HCT116 (cell line): Measurements from ENCODE around the gene PISD. TPM values are rescaled to one million over a fixed set of nuclear protein-coding genes. Genes with fewer than 3 reads are reported as not detected.

ENCODE experiments used
- ATAC-seq: fragments of 200-7000 bp; cut with Tn5 transposase; 2 replicates; pipeline ENCODE4 v1.9.1; 2020; ENCODE audit warnings: mild to moderate bottlenecking, moderate library complexity
- BruUV-seq: library from RNA; stranded (reverse); fragments of 400-500 nt; replicated peaks from 2 replicates; lab custom pipeline; 2021; lab: Mats Ljungman, UMichigan
- CTCF ChIA-PET: fragments of 300-600 bp; sonication (Branson Sonifier 250); formaldehyde crosslinking; loops from one replicate; lab custom pipeline; 2021; ENCODE audit warnings: antibody characterized with exemption; lab: Charles Lee
- POLR2A ChIA-PET: fragments of 300-600, 350-600 bp; sonication (Branson Sonifier 250); formaldehyde crosslinking; loops from one replicate; lab custom pipeline; 2021; ENCODE audit warnings: antibody characterized with exemption; lab: Charles Lee
- RAD21 ChIA-PET, 2 experiments: fragments of 300-600 bp; sonication (Branson Sonifier 250); formaldehyde crosslinking; loops; one replicate each; lab custom pipeline; 2023; ENCODE audit warnings: low total read pairs in 2 of 2; ENCODE audit not compliant: uncharacterized antibody in 2 of 2, unreplicated experiment in 2 of 2, low non-redundant PET in 1 of 2; lab: Charles Lee
- DNase-seq: peaks from one replicate; pipeline ENCODE4 v3.0.0-alpha.2; 2010; ENCODE audit warnings: low read depth, low spot score
- H2AFZ ChIP-seq: fragments of 200-600 bp; shearing (Covaris generic), sonication (generic); 2 replicates; pipeline ENCODE4 v1.6.1; 2017; ENCODE audit warnings: low read depth, mixed run types, mixed read lengths, antibody characterized with exemption, low read length; ENCODE audit not compliant: poor library complexity, severe bottlenecking
- H3K27ac ChIP-seq: 2 replicates; pipeline ENCODE4 v1.5.1; 2012; ENCODE audit warnings: low read depth, low read length
- H3K27me3 ChIP-seq: fragments of 200-600 bp; sonication (generic); 2 replicates; pipeline ENCODE4 v1.6.1; 2016; ENCODE audit warnings: mixed run types, low read length, mixed read lengths; ENCODE audit not compliant: insufficient read depth
- H3K36me3 ChIP-seq, 2 experiments: fragments of 200-500 bp in 1 of 2; fragments of 200-600 bp in 1 of 2; sonication (Bioruptor generic) in 1 of 2; sonication (generic) in 1 of 2; 2 replicates each; pipeline versions ENCODE4 v1.5.1 to v1.6.1; 2014 to 2016; ENCODE audit warnings: low read length in 2 of 2, inconsistent platforms in 1 of 2, mixed read lengths in 1 of 2, mixed run types in 1 of 2; ENCODE audit not compliant: insufficient read depth in 2 of 2, control insufficient read depth in 1 of 2
- H3K4me1 ChIP-seq, 2 experiments: fragments of 200-600 bp in 1 of 2; sonication (generic) in 1 of 2; 2 replicates each; pipeline versions ENCODE4 v1.5.1 to v1.6.1; 2012 to 2017; ENCODE audit warnings: low read length in 2 of 2, inconsistent platforms in 1 of 2, mild to moderate bottlenecking in 1 of 2, mixed read lengths in 1 of 2, mixed run types in 1 of 2, moderate library complexity in 1 of 2; ENCODE audit not compliant: insufficient read depth in 2 of 2, control insufficient read depth in 1 of 2
- H3K4me2 ChIP-seq: fragments of 200-600 bp; sonication (generic); 2 replicates; pipeline ENCODE4 v1.6.1; 2017; ENCODE audit warnings: mixed run types, low read length, mixed read lengths
- H3K4me3 ChIP-seq, 2 experiments: fragments of 200-600 bp in 1 of 2; sonication (generic) in 1 of 2; replicated peaks in 1 of 2; 2 replicates each; pipeline ENCODE4 v1.5.1; 2011 to 2016; ENCODE audit warnings: low read length in 2 of 2, control low read depth in 1 of 2, low read depth in 1 of 2, mild to moderate bottlenecking in 1 of 2, mixed read lengths in 1 of 2, mixed run types in 1 of 2
- H3K79me2 ChIP-seq: fragments of 200-600 bp; sonication (generic); 2 replicates; pipeline ENCODE4 v1.6.1; 2017; ENCODE audit warnings: mild to moderate bottlenecking, mixed run types, low read length, moderate library complexity, mixed read lengths; ENCODE audit not compliant: insufficient read depth
- H3K9ac ChIP-seq: fragments of 200-600 bp; sonication (generic); 2 replicates; pipeline ENCODE4 v1.6.1; 2016; ENCODE audit warnings: low read length, mixed read lengths
- H3K9me2 ChIP-seq: fragments of 200-600 bp; sonication (generic), shearing (Covaris generic); 2 replicates; pipeline ENCODE4 v1.6.1; 2017; ENCODE audit warnings: mixed run types, mild to moderate bottlenecking, moderate library complexity; ENCODE audit not compliant: insufficient read depth
- H3K9me3 ChIP-seq, 2 experiments: fragments of 200-500 bp in 1 of 2; fragments of 200-600 bp in 1 of 2; sonication (Bioruptor generic) in 1 of 2; sonication (generic) in 1 of 2; 2 replicates each; pipeline ENCODE4 v1.6.1; 2014 to 2017; ENCODE audit warnings: low read length in 2 of 2, mixed read lengths in 2 of 2, inconsistent platforms in 1 of 2, low read depth in 1 of 2, mild to moderate bottlenecking in 1 of 2, mixed run types in 1 of 2, moderate library complexity in 1 of 2; ENCODE audit not compliant: control insufficient read depth in 1 of 2, insufficient read depth in 1 of 2
- H4K20me1 ChIP-seq: fragments of 200-600 bp; sonication (generic), shearing (Covaris generic); 2 replicates; pipeline ENCODE4 v1.6.1; 2017; ENCODE audit warnings: mixed run types, mild to moderate bottlenecking, moderate library complexity; ENCODE audit not compliant: insufficient read depth
- CEBPB ChIP-seq: IDR thresholded peaks from 2 replicates; pipeline ENCODE4 v1.6.1; 2012; ENCODE audit warnings: low read depth
- EGR1 ChIP-seq: IDR thresholded peaks from 2 replicates; pipeline ENCODE4 v1.6.1; 2012; ENCODE audit warnings: low read depth
- ELF1 ChIP-seq: IDR thresholded peaks from 2 replicates; pipeline ENCODE4 v1.6.1; 2012; ENCODE audit warnings: low read depth, borderline replicate concordance
- EZH2phosphoT487 ChIP-seq: fragments of 200-600 bp; IDR thresholded peaks from 2 replicates; pipeline ENCODE4 v1.6.1; 2018; ENCODE audit warnings: antibody characterized with exemption, borderline replicate concordance
- FOSL1 ChIP-seq: IDR thresholded peaks from 2 replicates; pipeline ENCODE4 v1.6.1; 2012; ENCODE audit warnings: low read depth
- JUND ChIP-seq: IDR thresholded peaks from 2 replicates; pipeline ENCODE4 v1.6.1; 2012
- POLR2AphosphoS5 ChIP-seq: IDR thresholded peaks from 2 replicates; pipeline ENCODE4 v1.6.1; 2011; ENCODE audit warnings: mild to moderate bottlenecking, low read depth, low read length, moderate library complexity
- SIN3A ChIP-seq: IDR thresholded peaks from 2 replicates; pipeline ENCODE4 v1.6.1; 2012; ENCODE audit warnings: low read depth
- SP1 ChIP-seq: IDR thresholded peaks from 2 replicates; pipeline ENCODE4 v1.6.1; 2012; ENCODE audit warnings: low read depth
- YY1 ChIP-seq: IDR thresholded peaks from 2 replicates; pipeline ENCODE4 v1.6.1; 2011; ENCODE audit warnings: low read length, low read depth, moderate library complexity, mild to moderate bottlenecking; ENCODE audit not compliant: insufficient replicate concordance; ENCODE audit errors: extremely low read depth
- ZNF274 ChIP-seq: fragments of 200-500 bp; sonication (Bioruptor generic); IDR thresholded peaks from 2 replicates; pipeline ENCODE4 v1.6.1; 2014; ENCODE audit warnings: mild to moderate bottlenecking, low read depth, low read length, inconsistent platforms
- intact Hi-C: fragments of 100-400 bp; cut with micrococcal nuclease; formaldehyde crosslinking; loops from 2 replicates; pipeline ENCODE4 v1.10.0; 2022
- total RNA-seq: library from RNA; stranded (reverse); gene quantifications from one replicate; pipeline ENCODE4 v1.2.1, GENCODE V29; 2021; ENCODE audit not compliant: unreplicated experiment
- TF ChIP-seq, protein P1 (sequence below): IDR thresholded peaks from 2 replicates; pipeline ENCODE4 v1.6.1; 2012
- TF ChIP-seq, protein P2 (sequence below): IDR thresholded peaks from 2 replicates; pipeline ENCODE4 v1.6.1; 2012
- TF ChIP-seq, protein P3 (sequence below): IDR thresholded peaks from 2 replicates; pipeline ENCODE4 v1.6.1; 2011; ENCODE audit warnings: mild to moderate bottlenecking, low read length, moderate library complexity; ENCODE audit not compliant: insufficient replicate concordance; ENCODE audit errors: extremely low read depth
- TF ChIP-seq, protein P4 (sequence below), 3 experiments: fragments of 200-600 bp in 1 of 3; sonication (generic) in 1 of 3; IDR thresholded peaks in 2 of 3; conservative IDR thresholded peaks in 1 of 3; 2 replicates each; pipeline ENCODE4 v1.5.1; 2012 to 2017; ENCODE audit warnings: low read depth in 2 of 3, low read length in 2 of 3, antibody characterized with exemption in 1 of 3, borderline replicate concordance in 1 of 3, control low read depth in 1 of 3, mild to moderate bottlenecking in 1 of 3, mixed read lengths in 1 of 3, mixed run types in 1 of 3, moderate library complexity in 1 of 3; ENCODE audit not compliant: insufficient read depth in 1 of 3

Gene PISD
- total RNA-seq, 1 experiment from 2014 or later: 47.1 TPM

DNA sequence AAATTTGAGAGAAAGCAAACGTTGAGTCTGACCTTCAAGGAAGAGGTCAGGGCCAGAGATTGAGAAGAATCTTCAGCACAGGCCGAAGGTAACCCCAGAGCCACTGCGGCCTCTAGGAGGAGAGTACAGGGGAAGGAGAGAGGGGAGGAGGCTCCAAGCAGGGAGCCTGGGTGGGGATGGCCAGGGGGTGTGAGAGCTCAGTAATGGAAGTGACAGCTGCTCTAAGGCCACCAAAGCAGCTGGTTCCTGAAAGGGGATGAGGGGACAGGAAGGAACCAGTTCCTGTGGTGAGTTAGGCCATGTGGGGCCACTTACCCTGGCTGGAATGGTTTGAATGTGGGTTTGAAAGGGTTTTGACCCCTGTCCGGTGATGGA lies 46.1 kb downstream of the PISD start:
- Histone ChIP-seq H3K4me1 (no peaks in the 10 kb centered on the region), H3K4me2 (no peak overlapping the region), H4K20me1 (no peaks in the 10 kb centered on the region), H3K9me2 (no peaks in the 10 kb centered on the region), H3K27me3 (no peaks in the 10 kb centered on the region), H2AFZ (no peak overlapping the region), H3K9me3 (no peaks in the 10 kb centered on the region), H3K4me3 (no peak overlapping the region), H3K79me2 (no peaks in the 10 kb centered on the region), H3K36me3 (peaks cover 7 to 16% of the 10 kb centered on the region in 2 experiments; a peak in 2 of 4 replicates), H3K27ac (no peak overlapping the region), H3K9ac (no peak overlapping the region)
- ChIA-PET CTCF (no interaction called here), POLR2A (interaction anchor here (0.8 kb wide), 1 partner anchor 15 kb away, joined by 3 read pairs; no protein-coding TSS in a partner anchor), RAD21 (no interaction called here)
- TF ChIP-seq EGR1 (no peak), CEBPB (no peak), ZNF274 (no peak), EZH2phosphoT487 (no peak), FOSL1 (no peak), SIN3A (no peak), YY1 (no peak), POLR2AphosphoS5 (no peak)
- TF ChIP-seq, protein P1, sequence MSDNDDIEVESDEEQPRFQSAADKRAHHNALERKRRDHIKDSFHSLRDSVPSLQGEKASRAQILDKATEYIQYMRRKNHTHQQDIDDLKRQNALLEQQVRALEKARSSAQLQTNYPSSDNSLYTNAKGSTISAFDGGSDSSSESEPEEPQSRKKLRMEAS: no peak
- TF ChIP-seq, protein P2, sequence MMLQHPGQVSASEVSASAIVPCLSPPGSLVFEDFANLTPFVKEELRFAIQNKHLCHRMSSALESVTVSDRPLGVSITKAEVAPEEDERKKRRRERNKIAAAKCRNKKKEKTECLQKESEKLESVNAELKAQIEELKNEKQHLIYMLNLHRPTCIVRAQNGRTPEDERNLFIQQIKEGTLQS: no peak
- ATAC-seq (no peak), DNase-seq (no peak)
- no TSS peak for BruUV-seq
- intact Hi-C loops: no loop called here

DNA sequence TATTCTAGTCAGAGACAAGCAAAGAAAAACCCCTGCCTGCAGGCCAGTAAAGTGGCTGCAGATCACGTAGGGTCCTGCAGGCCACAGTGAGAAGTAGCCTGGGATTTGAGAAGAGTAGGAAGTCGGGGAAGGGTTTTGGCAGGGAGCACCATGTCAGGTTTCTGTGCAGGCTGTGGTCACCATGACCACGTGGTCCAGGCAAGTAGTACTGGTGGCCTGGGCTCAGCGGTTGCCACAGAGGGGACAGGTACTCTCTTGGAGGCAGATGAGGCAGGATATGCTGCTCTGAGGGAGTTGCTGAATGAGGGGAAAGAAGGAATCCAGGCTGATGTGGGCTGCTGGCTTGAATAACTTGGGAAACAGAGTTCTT lies 46.5 kb downstream of the PISD start:
- ChIA-PET POLR2A (no interaction called here), CTCF (no interaction called here), RAD21 (no interaction called here)
- H3K9ac ChIP-seq: no peak overlapping the region
- DNase-seq (no peak), ATAC-seq (no peak)
- no peaks in the 10 kb centered on the region for H3K9me3 ChIP-seq
- no peaks in the 10 kb centered on the region for H3K79me2 ChIP-seq
- no TSS peak for BruUV-seq
- no peak overlapping the region for H3K27ac ChIP-seq
- intact Hi-C loops: no loop called here
- H3K9me2 ChIP-seq: no peaks in the 10 kb centered on the region
- no peak overlapping the region for H3K4me3 ChIP-seq
- H3K4me2 ChIP-seq: no peak overlapping the region
- H3K27me3 ChIP-seq: no peaks in the 10 kb centered on the region
- H3K4me1 ChIP-seq: no peaks in the 10 kb centered on the region
- peaks cover 3 to 16% of the 10 kb centered on the region in 2 experiments; a peak in 2 of 4 replicates for H3K36me3 ChIP-seq
- H4K20me1 ChIP-seq: no peaks in the 10 kb centered on the region
- H2AFZ ChIP-seq: no peak overlapping the region
- TF ChIP-seq, protein P3, sequence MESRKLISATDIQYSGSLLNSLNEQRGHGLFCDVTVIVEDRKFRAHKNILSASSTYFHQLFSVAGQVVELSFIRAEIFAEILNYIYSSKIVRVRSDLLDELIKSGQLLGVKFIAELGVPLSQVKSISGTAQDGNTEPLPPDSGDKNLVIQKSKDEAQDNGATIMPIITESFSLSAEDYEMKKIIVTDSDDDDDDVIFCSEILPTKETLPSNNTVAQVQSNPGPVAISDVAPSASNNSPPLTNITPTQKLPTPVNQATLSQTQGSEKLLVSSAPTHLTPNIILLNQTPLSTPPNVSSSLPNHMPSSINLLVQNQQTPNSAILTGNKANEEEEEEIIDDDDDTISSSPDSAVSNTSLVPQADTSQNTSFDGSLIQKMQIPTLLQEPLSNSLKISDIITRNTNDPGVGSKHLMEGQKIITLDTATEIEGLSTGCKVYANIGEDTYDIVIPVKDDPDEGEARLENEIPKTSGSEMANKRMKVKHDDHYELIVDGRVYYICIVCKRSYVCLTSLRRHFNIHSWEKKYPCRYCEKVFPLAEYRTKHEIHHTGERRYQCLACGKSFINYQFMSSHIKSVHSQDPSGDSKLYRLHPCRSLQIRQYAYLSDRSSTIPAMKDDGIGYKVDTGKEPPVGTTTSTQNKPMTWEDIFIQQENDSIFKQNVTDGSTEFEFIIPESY: no peak
- TF ChIP-seq EGR1 (no peak), POLR2AphosphoS5 (no peak), JUND (no peak), SP1 (no peak), ELF1 (no peak)
- TF ChIP-seq, protein P4, sequence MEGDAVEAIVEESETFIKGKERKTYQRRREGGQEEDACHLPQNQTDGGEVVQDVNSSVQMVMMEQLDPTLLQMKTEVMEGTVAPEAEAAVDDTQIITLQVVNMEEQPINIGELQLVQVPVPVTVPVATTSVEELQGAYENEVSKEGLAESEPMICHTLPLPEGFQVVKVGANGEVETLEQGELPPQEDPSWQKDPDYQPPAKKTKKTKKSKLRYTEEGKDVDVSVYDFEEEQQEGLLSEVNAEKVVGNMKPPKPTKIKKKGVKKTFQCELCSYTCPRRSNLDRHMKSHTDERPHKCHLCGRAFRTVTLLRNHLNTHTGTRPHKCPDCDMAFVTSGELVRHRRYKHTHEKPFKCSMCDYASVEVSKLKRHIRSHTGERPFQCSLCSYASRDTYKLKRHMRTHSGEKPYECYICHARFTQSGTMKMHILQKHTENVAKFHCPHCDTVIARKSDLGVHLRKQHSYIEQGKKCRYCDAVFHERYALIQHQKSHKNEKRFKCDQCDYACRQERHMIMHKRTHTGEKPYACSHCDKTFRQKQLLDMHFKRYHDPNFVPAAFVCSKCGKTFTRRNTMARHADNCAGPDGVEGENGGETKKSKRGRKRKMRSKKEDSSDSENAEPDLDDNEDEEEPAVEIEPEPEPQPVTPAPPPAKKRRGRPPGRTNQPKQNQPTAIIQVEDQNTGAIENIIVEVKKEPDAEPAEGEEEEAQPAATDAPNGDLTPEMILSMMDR (IDR thresholded peaks at IDR 0.05 in 2 of 3, conservative IDR thresholded peaks at IDR 0.05 in 1 of 3; ENCODE audit: borderline replicate concordance in 1 of 3, insufficient read depth in 1 of 3, low read depth in 2 of 3, low read length in 2 of 3): no peak
- TF ChIP-seq, protein P1: no peak
